AG04450 (cell line): Measurements from ENCODE around the gene TRMO. TPM values are rescaled to one million over a fixed set of nuclear protein-coding genes. Genes with fewer than 3 reads are reported as not detected.

Experiments used
- CTCF ChIA-PET: fragments of 300-600, 350-600 bp; formaldehyde crosslinking; extraction: SDS; loops from one replicate; lab custom pipeline; 2022; ENCODE audit warnings: antibody characterized with exemption, inconsistent platforms; lab: Charles Lee
- POLR2A ChIA-PET: fragments of 350-600 bp; formaldehyde crosslinking; extraction: SDS; loops from one replicate; lab custom pipeline; 2021; ENCODE audit warnings: antibody characterized with exemption, inconsistent platforms; lab: Yijun Ruan, JAX
- DNase-seq: peaks from one replicate; pipeline ENCODE4 v3.0.0-alpha.2; 2011; ENCODE audit warnings: low read depth, low spot score
- H3K27ac ChIP-seq: one replicate; pipeline ENCODE4 v1.5.1; 2012; ENCODE audit warnings: low read depth, low read length, control low read depth
- H3K27me3 ChIP-seq: one replicate; pipeline ENCODE4 v1.6.0; 2012; ENCODE audit warnings: low read length; ENCODE audit not compliant: control insufficient read depth, insufficient read depth
- H3K4me3 ChIP-seq: 2 replicates; pipeline ENCODE4 v1.5.1; 2011; ENCODE audit warnings: mild to moderate bottlenecking, low read depth, low read length, control low read depth
- H3K9me3 ChIP-seq: 2 replicates; pipeline ENCODE4 v1.5.1; 2012; ENCODE audit warnings: low read length; ENCODE audit not compliant: control insufficient read depth, insufficient read depth
- polyA plus RNA-seq: library from polyadenylated mRNA; depleted of rRNA; stranded (reverse); fragments of >200 nt; gene quantifications from 2 replicates; pipeline ENCODE4 v1.2.3, GENCODE V29; 2011
- TF ChIP-seq, protein P1 (sequence below): IDR thresholded peaks from 2 replicates; pipeline ENCODE4 v1.5.1; 2011; ENCODE audit warnings: low read depth, low read length, control low read depth, inconsistent platforms

Gene TRMO
- polyA plus RNA-seq, 1 experiment, result 12.6 TPM

DNA sequence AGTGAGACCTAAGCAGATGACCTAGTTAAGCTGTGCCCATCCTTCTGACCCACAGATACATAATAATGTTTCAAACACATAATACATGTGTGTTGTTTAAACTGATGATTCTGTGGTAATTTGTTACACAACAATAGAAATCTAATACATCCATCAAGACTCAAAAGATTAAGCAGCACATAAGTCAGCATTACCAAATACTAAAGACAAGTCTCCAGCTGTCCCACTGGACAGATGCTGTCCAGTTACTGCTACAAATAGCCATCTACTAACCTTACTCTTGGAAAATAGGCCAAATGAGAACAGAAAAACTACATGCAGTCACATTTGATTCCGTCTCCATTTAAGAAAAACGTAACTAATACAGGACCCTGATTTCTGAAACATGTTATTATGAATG lies 10.8 kb downstream of the TRMO start:
- TF ChIP-seq, protein P1, sequence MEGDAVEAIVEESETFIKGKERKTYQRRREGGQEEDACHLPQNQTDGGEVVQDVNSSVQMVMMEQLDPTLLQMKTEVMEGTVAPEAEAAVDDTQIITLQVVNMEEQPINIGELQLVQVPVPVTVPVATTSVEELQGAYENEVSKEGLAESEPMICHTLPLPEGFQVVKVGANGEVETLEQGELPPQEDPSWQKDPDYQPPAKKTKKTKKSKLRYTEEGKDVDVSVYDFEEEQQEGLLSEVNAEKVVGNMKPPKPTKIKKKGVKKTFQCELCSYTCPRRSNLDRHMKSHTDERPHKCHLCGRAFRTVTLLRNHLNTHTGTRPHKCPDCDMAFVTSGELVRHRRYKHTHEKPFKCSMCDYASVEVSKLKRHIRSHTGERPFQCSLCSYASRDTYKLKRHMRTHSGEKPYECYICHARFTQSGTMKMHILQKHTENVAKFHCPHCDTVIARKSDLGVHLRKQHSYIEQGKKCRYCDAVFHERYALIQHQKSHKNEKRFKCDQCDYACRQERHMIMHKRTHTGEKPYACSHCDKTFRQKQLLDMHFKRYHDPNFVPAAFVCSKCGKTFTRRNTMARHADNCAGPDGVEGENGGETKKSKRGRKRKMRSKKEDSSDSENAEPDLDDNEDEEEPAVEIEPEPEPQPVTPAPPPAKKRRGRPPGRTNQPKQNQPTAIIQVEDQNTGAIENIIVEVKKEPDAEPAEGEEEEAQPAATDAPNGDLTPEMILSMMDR, result no peak
- Histone ChIP-seq H3K27ac (no peak overlapping the region), H3K27me3 (no peaks in the 10 kb centered on the region), H3K9me3 (no peaks in the 10 kb centered on the region), H3K4me3 (no peak overlapping the region)
- CTCF ChIA-PET, result interaction anchor here (1.9 to 7.4 kb wide), 2 partner anchors 10 to 11 kb away, joined by 15 to 48 read pairs; partner anchors contain the start of gene TRMO
- DNase-seq, result no peak
- POLR2A ChIA-PET, result interaction anchor here (0.7 kb wide), 1 partner anchor 98 kb away, joined by 6 read pairs; no protein-coding TSS in a partner anchor

DNA sequence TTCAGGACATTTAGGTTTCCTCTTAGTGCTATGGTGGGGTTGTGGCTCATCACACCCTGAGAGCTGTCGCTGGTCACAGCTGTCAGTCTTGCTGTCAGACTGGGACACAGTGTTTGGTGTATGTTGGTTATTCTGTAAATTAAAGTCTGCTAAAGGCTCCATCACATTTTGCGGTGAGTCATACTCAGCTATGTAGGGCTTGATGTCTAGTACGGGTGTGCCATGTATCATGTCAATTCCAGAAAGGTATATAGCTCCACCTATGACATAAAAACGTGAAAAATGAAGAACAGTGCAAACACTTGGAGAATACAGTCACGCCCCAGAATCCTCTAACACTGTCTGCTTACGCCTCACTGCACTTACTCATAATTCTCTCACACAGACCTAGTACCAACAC lies 11.9 kb downstream of the TRMO start:
- H3K9me3 ChIP-seq, result no peaks in the 10 kb centered on the region
- CTCF ChIA-PET, result interaction anchor here (7.4 kb wide), 1 partner anchor 9 kb away, joined by 48 read pairs; no protein-coding TSS in a partner anchor
- TF ChIP-seq, protein P1, result no peak
- no peak for DNase-seq
- POLR2A ChIA-PET, result no interaction called here
- no peak overlapping the region for H3K4me3 ChIP-seq
- no peaks in the 10 kb centered on the region for H3K27me3 ChIP-seq
- no peak overlapping the region for H3K27ac ChIP-seq

DNA sequence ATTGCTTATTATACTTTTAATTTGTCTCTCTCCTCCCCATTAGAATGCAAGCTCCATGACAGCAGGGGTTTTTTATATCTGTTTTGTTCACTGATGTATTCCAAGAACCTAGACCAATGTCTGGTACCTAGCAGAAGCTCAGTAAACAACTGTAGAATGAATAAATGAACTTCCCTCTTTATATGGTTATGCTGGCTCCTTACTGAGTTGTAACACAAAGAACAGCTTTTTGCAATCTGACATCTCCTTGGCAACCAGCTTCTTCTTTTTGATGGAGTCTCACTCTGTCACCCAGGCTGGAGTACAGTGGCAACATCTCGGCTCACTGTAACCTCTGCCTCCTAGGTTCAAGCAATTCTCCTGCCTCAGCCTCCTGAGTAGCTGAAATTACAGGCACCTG lies 13.6 kb downstream of the TRMO start:
- no peak overlapping the region for H3K4me3 ChIP-seq
- no peak overlapping the region for H3K27ac ChIP-seq
- ChIA-PET POLR2A (interaction anchor here (0.9 kb wide), 1 partner anchor 14 kb away, joined by 3 read pairs; no protein-coding TSS in a partner anchor), CTCF (interaction anchor here (7.4 kb wide), 1 partner anchor 7 kb away, joined by 48 read pairs; no protein-coding TSS in a partner anchor)
- no peaks in the 10 kb centered on the region for H3K27me3 ChIP-seq
- TF ChIP-seq, protein P1, result no peak
- no peak for DNase-seq
- no peaks in the 10 kb centered on the region for H3K9me3 ChIP-seq

DNA sequence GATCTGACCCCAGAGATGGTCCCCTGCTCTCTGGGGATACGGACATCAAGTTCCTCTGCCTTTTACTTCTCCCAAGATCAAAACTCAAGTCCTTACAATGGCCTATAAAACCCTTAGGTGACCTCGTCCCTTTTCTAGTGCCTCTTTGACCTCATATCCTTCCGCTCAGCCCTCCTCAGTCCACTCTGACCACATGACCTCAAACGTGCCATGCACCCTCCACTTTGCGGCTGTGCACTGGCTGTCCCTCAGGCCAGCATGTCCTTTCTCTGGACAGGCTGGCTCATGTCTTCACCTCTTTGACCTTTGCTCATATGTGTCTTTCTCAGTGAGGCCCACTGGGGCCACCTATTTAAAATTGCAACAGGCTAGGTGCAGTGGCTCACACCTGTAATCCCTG lies 14.7 kb downstream of the TRMO start:
- Histone ChIP-seq H3K27ac (no peak overlapping the region), H3K9me3 (no peaks in the 10 kb centered on the region), H3K4me3 (no peak overlapping the region), H3K27me3 (no peaks in the 10 kb centered on the region)
- CTCF ChIA-PET, result no interaction called here
- no peak for DNase-seq
- POLR2A ChIA-PET, result no interaction called here
- TF ChIP-seq, protein P1, result no peak

DNA sequence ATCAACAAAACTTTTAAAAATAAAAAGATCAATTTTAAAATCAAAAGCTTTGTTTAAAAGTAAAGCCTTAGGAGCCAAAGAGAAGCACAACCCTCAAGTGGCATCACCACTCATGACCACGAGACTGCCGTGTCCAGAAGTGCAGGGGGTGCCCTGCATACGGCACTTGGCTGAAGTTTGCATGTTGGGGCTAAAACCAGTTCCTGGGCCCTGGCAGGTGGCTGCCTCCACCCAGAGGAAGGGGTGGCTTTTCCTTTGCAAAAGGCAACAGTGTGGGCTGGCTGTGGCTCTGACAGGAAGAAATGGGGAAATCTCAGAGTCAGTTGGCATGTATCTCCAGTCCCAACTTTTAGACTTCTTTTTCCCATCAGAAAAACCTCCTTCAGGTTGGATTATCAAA lies 15.3 kb downstream of the TRMO start:
- TF ChIP-seq, protein P1, result no peak
- Histone ChIP-seq H3K27me3 (no peaks in the 10 kb centered on the region), H3K4me3 (no peak overlapping the region), H3K27ac (no peak overlapping the region), H3K9me3 (no peaks in the 10 kb centered on the region)
- ChIA-PET POLR2A (interaction anchor here (0.7 kb wide), 2 partner anchors 202 to 292 kb away, joined by 3 to 4 read pairs; no protein-coding TSS in a partner anchor), CTCF (no interaction called here)
- DNase-seq, result no peak
